Epithelial cell of esophagus (primary cell): ENCODE measurements around the gene HARS2.

Source experiments
- DNase-seq: peaks from one replicate; pipeline ENCODE4 v3.0.0; 2010; ENCODE audit warnings: low read depth
- H3K4me3 ChIP-seq: 2 replicates; pipeline ENCODE4 v1.5.1; 2011; ENCODE audit warnings: mild to moderate bottlenecking, low read length, control low read depth
- CTCF ChIP-seq: IDR thresholded peaks from 2 replicates; pipeline ENCODE4 v1.5.1; 2011; ENCODE audit warnings: low read depth, mild to moderate bottlenecking, low read length, control low read depth, inconsistent platforms; ENCODE audit not compliant: insufficient read depth; ENCODE audit errors: missing control alignments

The HARS2 gene

GRCh38 chr5:140725799-140726471 is 34.7 kb downstream of the HARS2 start:
- DNase-seq: peak; percentile 94
- no peak for TF ChIP-seq CTCF
- H3K4me3 ChIP-seq: peak overlapping the region; percentile 42

GRCh38 chr5:140733098-140733497 is 41.8 kb downstream of the HARS2 start:
- no peak overlapping the region for H3K4me3 ChIP-seq
- no peak for DNase-seq
- no peak for TF ChIP-seq CTCF

GRCh38 chr5:140734354-140734753 is 43.1 kb downstream of the HARS2 start:
- peak; percentile 27 for TF ChIP-seq CTCF
- H3K4me3 ChIP-seq: no peak overlapping the region
- peak; percentile 10 for DNase-seq

GRCh38 chr5:140737486-140737885 is 46.2 kb downstream of the HARS2 start:
- no peak for TF ChIP-seq CTCF

GRCh38 chr5:140741967-140742366 is 50.7 kb downstream of the HARS2 start:
- no peak for DNase-seq
- H3K4me3 ChIP-seq: no peak overlapping the region
- TF ChIP-seq CTCF: no peak

More at GRCh38 chr5:140737486-140737885, 46.2 kb downstream of the HARS2 start:
- no peak overlapping the region for H3K4me3 ChIP-seq
- no peak for DNase-seq
